Activated CD4-positive, alpha-beta T cell treated with anti-CD3 and anti-CD28 coated beads, Interleukin-2, amount 10 ng/mL, durations not matched to agents 24 days and 14 days (primary cell): ENCODE measurements around the gene SLC6A11. TPM values are rescaled to one million over a fixed set of nuclear protein-coding genes. Genes with fewer than 3 reads are reported as not detected.
A peak's percentile ranks its signal among the peaks of the same experiment; 100 is the strongest.

Source experiments
- DNase-seq: peaks from one replicate; pipeline ENCODE4 v3.0.0; 2022
- H3K27ac Mint-ChIP-seq: one replicate; pipeline ENCODE4 v1.8.0; 2022; ENCODE audit warnings: mild to moderate bottlenecking, mixed read lengths
- H3K27me3 Mint-ChIP-seq: one replicate; pipeline ENCODE4 v1.8.0; 2022; ENCODE audit warnings: mixed read lengths
- H3K36me3 Mint-ChIP-seq: one replicate; pipeline ENCODE4 v1.8.0; 2022; ENCODE audit warnings: low read depth, mild to moderate bottlenecking, mixed read lengths
- H3K4me1 Mint-ChIP-seq: one replicate; pipeline ENCODE4 v1.8.0; 2021; ENCODE audit warnings: mixed read lengths
- H3K4me3 Mint-ChIP-seq: one replicate; pipeline ENCODE4 v1.8.0; 2022; ENCODE audit warnings: mild to moderate bottlenecking, moderate library complexity, mixed read lengths
- H3K9me3 Mint-ChIP-seq: one replicate; pipeline ENCODE4 v1.8.0; 2021; ENCODE audit warnings: mixed read lengths
- intact Hi-C: fragments of 100-400 bp; cut with micrococcal nuclease; formaldehyde crosslinking; loops from one replicate; pipeline ENCODE4 v1.15.1; 2023
- total RNA-seq: library from RNA; stranded (reverse); gene quantifications from 2 replicates; pipeline ENCODE4 v1.2.3, GENCODE V29; 2022

SLC6A11 gene
- total RNA-seq, 1 donor from 2014 or later, result not detected

DNA sequence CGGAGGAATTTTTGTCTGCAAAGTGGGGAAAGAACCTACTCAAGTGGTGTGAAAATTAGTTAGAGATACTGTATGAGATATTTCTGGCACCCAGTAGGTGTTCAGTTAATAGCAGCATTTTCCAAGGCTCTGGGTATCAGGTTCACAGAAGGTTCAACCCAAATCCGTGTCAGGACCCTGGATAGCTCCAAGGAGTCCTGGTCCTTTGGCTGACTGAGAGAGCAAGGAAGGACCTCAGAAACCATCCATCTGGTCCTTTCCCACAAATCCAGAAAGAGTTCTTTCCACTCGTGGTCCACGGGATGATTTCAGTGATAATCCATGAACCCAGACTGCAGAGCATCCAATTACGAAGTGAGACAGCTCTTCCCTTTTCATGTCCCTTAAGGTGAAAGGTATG is 51.4 kb downstream of the SLC6A11 start:
- Mint-ChIP-seq H3K4me1 (no peaks in the 10 kb centered on the region), H3K27me3 (no peaks in the 10 kb centered on the region), H3K4me3 (no peak overlapping the region), H3K9me3 (peaks cover 4% of the 10 kb centered on the region), H3K36me3 (no peaks in the 10 kb centered on the region), H3K27ac (no peak overlapping the region)
- peak; percentile 59 for DNase-seq
- intact Hi-C loops, result no loop called here

DNA sequence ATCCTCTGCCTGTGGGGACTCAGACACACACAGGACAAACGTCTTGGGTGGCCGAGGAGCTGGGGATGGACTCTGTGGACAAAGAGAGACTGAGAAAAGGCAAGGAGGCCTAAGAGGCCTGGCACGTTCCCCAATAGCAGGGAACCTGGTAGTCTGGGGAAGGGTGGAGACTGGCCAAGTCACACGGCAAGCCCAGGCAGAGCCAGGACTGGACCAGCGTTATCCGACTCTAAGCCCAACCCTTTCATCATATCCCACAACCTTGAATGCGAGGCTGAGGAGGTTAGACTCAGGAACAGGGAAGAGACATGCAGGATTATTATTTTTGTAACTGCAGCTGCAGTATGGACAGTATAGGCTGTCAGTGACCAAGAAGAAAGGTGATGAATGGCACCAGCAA is 53.4 kb downstream of the SLC6A11 start:
- no peak for DNase-seq
- H3K27me3 Mint-ChIP-seq, result no peaks in the 10 kb centered on the region
- intact Hi-C loops, result no loop called here
- H3K27ac Mint-ChIP-seq, result no peak overlapping the region
- H3K36me3 Mint-ChIP-seq, result no peaks in the 10 kb centered on the region
- no peak overlapping the region for H3K4me3 Mint-ChIP-seq
- H3K9me3 Mint-ChIP-seq, result peaks cover 4% of the 10 kb centered on the region
- H3K4me1 Mint-ChIP-seq, result no peaks in the 10 kb centered on the region

DNA sequence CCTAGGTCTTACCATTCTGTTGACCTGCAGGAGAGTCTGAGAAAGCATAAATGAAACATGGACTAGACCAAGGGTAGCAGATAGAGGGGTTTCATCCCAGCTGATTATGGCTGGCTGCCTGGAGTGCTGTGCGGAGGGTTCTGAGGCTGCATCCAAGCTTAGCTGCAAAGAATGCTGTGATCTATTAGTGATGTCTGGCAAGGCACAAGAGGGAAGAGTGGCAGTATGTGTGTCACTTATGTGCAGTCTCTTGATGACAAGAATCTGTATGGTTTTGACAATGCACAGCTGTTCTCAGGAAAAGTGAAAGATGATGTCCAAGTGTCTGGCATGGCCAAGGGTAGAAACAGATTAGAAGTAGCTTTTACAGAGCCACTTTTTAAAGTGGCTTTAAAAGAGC is 54.3 kb downstream of the SLC6A11 start:
- Mint-ChIP-seq H3K4me3 (no peak overlapping the region), H3K9me3 (peaks cover 4% of the 10 kb centered on the region), H3K36me3 (no peaks in the 10 kb centered on the region), H3K4me1 (no peaks in the 10 kb centered on the region), H3K27me3 (no peaks in the 10 kb centered on the region), H3K27ac (no peak overlapping the region)
- no peak for DNase-seq
- intact Hi-C loops, result no loop called here

DNA sequence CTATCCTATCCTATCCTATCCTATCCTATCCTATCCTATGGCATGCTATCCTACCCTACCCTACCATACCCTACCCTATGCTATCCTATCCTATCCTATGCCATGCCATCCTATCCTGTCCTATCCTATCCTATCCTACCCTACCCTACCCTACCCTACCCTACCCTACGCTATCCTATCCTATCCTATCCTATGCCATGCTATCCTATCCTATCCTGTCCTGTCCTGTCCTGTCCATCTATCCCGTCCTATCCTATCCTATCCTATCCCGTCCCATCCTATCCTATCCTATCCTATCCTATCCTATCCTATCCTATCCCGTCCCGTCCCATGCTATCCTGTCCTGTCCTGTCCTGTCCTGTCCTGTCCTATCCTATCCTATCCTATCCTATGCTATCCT is 57.4 kb downstream of the SLC6A11 start:
- no peak for DNase-seq
- H3K36me3 Mint-ChIP-seq, result no peaks in the 10 kb centered on the region
- H3K4me3 Mint-ChIP-seq, result no peak overlapping the region
- no peak overlapping the region for H3K27ac Mint-ChIP-seq
- H3K4me1 Mint-ChIP-seq, result no peaks in the 10 kb centered on the region
- intact Hi-C loops, result no loop called here
- peaks cover 2% of the 10 kb centered on the region for H3K27me3 Mint-ChIP-seq
- H3K9me3 Mint-ChIP-seq, result no peaks in the 10 kb centered on the region

DNA sequence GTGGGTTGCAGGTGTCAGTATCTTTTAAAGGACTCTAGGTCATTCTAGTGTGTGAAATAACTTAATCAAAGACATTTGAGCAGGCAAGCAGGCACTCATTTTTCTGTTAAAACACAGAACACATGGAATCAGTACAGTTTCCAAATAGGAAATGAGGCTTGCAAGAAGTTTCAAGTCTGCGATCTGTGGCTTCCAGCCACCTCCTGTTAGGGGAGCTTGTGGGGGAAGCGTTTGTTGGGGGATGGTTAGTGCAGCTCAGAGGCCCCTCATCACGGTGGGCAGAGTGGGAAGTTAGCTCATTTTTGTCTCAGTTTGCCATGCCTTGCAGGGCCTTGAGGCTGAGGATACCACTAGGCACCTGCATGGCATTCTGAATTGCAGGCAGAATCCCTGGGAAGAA is 59.9 kb downstream of the SLC6A11 start:
- Mint-ChIP-seq H3K27ac (no peak overlapping the region), H3K36me3 (no peaks in the 10 kb centered on the region), H3K27me3 (peaks cover 2% of the 10 kb centered on the region), H3K4me3 (no peak overlapping the region), H3K4me1 (no peaks in the 10 kb centered on the region), H3K9me3 (no peaks in the 10 kb centered on the region)
- intact Hi-C loops, result no loop called here
- no peak for DNase-seq

DNA sequence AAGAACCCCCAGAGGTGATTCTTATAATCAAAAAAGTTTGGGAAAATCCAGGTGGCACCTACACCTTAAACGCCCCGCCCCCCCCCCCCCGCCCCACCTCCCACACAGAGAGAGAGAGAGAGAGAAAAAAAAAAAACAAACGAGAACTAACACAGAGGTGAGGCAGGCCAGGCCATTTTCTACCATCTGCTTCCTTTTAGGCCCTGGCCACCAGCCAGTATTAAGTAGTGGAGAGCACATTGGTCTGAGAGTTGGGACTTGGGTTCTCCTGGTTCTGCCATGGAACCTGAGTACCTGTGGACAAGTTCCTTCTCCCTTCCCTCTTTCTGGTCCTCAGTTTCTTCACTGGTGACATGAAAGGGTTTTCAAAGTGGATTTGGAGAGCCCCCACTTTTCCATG is 60.6 kb downstream of the SLC6A11 start:
- no peaks in the 10 kb centered on the region for H3K36me3 Mint-ChIP-seq
- intact Hi-C loops, result no loop called here

DNA sequence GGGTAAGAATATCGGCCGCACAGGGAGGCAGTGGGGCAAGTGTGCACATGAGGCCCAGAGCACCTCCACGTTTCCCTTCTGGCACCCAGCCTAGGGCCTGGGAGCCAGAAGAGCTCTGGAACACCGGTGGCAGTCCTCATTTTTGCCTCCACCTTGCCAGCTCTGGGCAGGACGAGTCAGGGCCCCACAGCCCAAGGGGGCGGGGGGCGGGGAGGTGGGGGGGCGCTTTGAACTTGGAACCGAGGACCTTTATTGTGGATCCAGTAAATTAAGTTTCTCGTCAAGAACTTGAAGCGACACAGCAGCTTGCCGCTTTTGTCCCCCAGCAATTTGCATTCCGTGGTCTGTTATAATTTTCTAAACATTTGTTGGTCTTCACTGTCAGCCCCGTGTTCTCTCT is 66.8 kb downstream of the SLC6A11 start:
- H3K4me1 Mint-ChIP-seq, result no peaks in the 10 kb centered on the region

More for the DNA sequence above, 60.6 kb downstream of the SLC6A11 start:
- no peak overlapping the region for H3K27ac Mint-ChIP-seq
- H3K4me3 Mint-ChIP-seq, result no peak overlapping the region
- no peaks in the 10 kb centered on the region for H3K9me3 Mint-ChIP-seq
- peaks cover 2% of the 10 kb centered on the region for H3K27me3 Mint-ChIP-seq
- H3K4me1 Mint-ChIP-seq, result no peaks in the 10 kb centered on the region
- no peak for DNase-seq

DNA sequence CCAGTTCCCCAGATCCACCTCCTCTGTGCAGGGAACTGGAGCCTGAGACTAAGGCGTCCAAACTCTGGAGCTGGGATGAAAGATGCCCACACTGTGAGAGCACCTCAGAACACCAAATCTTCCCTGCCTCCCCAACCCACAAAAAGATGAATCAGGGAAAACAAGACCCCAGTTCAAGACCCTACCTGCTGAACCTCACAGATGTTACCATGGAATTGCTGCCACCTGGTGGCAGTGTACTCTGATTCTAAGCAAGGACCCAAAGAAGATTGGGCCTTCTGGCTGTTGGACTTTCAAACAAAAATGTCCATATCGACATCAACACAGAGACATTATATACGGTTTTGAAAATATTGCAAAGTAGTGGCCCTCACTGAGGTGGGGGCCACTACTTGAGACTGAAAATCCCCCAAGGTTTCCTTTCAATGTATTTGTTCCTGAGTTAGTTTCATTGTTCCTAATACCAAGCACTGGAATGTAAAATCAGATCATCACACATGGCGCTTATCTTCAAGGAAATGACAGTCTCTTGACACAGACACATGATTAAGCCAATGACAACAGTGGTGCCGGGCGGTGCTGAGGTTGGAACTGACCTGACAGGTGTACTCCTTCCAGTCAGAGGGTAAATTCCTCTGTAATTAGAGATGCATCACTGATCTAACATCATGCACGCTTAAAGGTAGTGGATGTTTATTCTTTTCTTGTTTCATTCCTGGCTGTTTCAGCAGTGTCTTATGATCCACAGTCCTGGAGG is 67.6 kb downstream of the SLC6A11 start:
- H3K4me3 Mint-ChIP-seq, result no peak overlapping the region
- H3K36me3 Mint-ChIP-seq, result no peaks in the 10 kb centered on the region
- intact Hi-C loops, result loop anchor here (5.0 kb wide), 1 partner anchor 126 kb away; no protein-coding TSS in a partner anchor
- no peaks in the 10 kb centered on the region for H3K9me3 Mint-ChIP-seq
- no peak overlapping the region for H3K27ac Mint-ChIP-seq
- no peaks in the 10 kb centered on the region for H3K27me3 Mint-ChIP-seq
- no peaks in the 10 kb centered on the region for H3K4me1 Mint-ChIP-seq
- no peak for DNase-seq

More for the DNA sequence above, 66.8 kb downstream of the SLC6A11 start:
- DNase-seq, result no peak
- intact Hi-C loops, result loop anchor here (5.0 kb wide), 1 partner anchor 126 kb away; no protein-coding TSS in a partner anchor
- Mint-ChIP-seq H3K9me3 (no peaks in the 10 kb centered on the region), H3K4me3 (no peak overlapping the region), H3K27ac (no peak overlapping the region), H3K36me3 (no peaks in the 10 kb centered on the region), H3K27me3 (no peaks in the 10 kb centered on the region)

DNA sequence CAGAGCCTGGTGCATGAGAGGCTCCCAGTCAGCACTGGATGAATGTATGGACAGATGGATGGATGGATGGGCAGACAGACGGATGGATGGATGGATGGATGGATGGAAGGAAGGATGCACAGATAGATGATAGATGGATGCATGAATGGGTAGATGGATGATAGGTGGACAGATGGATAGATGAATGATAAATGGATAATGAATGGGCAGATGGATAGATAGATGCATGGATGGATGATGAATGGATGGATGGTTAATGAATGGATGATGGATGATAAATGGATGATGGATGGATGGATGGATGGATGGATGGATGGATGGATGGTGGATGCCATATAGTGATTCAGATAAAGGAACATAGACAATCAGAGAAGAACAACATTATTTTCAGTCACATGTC is 71.0 kb downstream of the SLC6A11 start:
- H3K27me3 Mint-ChIP-seq, result no peaks in the 10 kb centered on the region
- no peak for DNase-seq
- no peak overlapping the region for H3K4me3 Mint-ChIP-seq
- no peak overlapping the region for H3K27ac Mint-ChIP-seq
- intact Hi-C loops, result no loop called here
- H3K4me1 Mint-ChIP-seq, result no peaks in the 10 kb centered on the region
- H3K9me3 Mint-ChIP-seq, result peaks cover 6% of the 10 kb centered on the region
- no peaks in the 10 kb centered on the region for H3K36me3 Mint-ChIP-seq

DNA sequence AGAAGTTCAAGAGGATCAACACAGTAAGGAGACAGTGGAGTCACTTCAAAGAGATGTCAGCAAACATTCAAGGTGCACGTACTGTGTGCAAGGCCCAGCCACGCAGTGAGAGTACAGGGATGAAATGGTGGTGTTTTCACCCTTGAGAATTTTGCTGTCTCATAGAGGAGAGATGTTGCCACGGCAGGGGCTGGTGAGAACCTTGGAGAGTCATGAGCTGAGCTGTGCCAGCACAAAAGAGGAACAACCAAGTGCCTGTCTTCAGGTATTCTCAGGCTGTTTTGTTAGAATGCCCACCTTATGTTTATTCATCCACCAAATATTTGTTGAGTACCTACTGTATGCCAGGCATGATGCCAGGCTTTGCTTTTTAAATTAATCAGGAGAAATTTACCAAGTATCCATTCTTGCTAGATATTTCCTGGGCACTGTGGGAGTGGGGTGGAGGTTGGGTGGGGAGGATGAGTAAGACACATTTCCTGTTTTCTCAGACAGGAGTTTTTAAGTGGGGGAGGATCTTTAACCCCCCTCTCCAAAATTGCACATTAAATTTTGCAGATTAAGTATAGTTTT is 72.6 kb downstream of the SLC6A11 start:
- intact Hi-C loops, result no loop called here
- no peaks in the 10 kb centered on the region for H3K4me1 Mint-ChIP-seq
- peaks cover 6% of the 10 kb centered on the region for H3K9me3 Mint-ChIP-seq
- H3K36me3 Mint-ChIP-seq, result no peaks in the 10 kb centered on the region
- H3K27ac Mint-ChIP-seq, result no peak overlapping the region
- H3K27me3 Mint-ChIP-seq, result no peaks in the 10 kb centered on the region
- no peak overlapping the region for H3K4me3 Mint-ChIP-seq
- DNase-seq, result no peak

DNA sequence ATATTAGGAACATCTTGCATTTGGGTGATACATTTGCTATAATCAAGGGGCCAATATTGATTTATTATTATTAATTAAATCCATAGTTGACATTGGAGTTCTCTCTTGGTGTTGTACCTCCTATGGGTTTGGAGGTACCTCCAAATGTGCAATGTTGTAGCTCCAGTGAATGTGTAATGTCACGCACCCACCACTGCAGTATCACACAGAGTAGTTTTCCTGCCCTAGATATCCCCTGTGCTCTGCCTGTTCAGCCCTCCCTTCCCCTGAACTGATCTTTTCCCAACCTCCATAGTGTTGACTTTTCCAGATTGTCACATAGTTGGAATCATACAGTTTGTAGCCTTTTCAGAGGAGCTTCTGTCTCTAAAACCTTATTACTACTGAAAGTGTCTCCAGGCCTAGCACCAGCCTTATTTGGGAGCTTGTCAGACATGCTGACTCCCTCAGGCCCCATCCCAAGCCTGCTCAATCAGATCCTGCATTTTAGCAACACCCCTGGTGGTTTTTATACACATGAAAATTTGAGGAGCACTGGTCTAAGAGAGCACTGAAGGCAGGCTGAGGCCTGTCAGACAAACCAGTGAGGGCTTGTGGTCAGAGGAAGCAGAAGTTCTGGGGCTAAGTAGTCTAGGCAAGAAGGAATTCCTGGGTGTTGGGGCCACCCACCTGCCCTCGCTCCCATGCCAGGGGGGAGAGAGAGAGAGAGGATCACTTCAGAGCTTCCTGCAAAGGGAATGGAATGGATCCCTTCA is 73.4 kb downstream of the SLC6A11 start:
- no peaks in the 10 kb centered on the region for H3K27me3 Mint-ChIP-seq
- H3K36me3 Mint-ChIP-seq, result no peaks in the 10 kb centered on the region
- intact Hi-C loops, result no loop called here
- no peak overlapping the region for H3K27ac Mint-ChIP-seq
- DNase-seq, result no peak
- peaks cover 6% of the 10 kb centered on the region for H3K9me3 Mint-ChIP-seq
- no peaks in the 10 kb centered on the region for H3K4me1 Mint-ChIP-seq
- no peak overlapping the region for H3K4me3 Mint-ChIP-seq

DNA sequence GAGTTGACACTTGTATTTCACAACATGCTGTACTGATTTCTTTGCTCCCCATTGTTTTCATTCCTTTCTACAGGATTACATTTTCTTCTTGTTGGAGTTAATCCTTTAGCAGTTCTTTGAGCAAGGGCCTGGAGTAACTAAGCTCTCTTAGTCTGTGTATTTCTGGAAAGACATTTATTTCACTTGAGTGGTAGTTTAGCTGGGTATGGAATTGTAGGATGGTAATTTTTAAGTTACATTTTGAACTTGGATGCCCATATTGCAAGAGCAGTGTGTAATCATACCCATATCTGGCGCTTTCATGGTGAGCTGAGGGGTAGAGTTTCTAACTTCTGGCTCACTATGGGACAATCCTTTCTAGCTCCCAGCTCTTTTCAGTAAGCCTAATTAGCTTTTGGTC is 74.6 kb downstream of the SLC6A11 start:
- DNase-seq, result no peak
- Mint-ChIP-seq H3K27ac (no peak overlapping the region), H3K27me3 (no peaks in the 10 kb centered on the region), H3K4me1 (no peaks in the 10 kb centered on the region), H3K9me3 (peaks cover 6% of the 10 kb centered on the region), H3K4me3 (no peak overlapping the region), H3K36me3 (no peaks in the 10 kb centered on the region)
- intact Hi-C loops, result no loop called here

DNA sequence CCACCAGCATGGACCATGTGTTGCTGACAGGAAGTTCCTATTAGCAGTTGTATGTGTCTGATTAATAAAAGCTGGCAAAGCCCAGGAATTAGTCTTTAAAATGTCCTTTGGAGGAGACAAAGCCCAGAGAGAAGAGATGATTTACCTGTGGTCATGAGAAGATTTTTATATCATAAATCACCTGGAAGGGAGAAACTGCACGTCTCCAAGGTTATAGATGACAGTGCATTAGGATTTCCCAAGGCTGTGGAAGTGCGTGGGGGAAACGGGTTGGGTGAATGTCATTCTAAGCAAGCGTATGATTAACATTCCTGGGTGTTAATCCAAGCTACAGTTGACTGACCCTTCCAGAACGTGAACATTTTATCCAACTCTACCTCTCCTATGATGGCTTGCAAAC is 76.6 kb downstream of the SLC6A11 start:
- no peak for DNase-seq
- Mint-ChIP-seq H3K27ac (no peak overlapping the region), H3K36me3 (no peaks in the 10 kb centered on the region), H3K27me3 (no peaks in the 10 kb centered on the region), H3K9me3 (peaks cover 6% of the 10 kb centered on the region), H3K4me1 (no peaks in the 10 kb centered on the region), H3K4me3 (no peak overlapping the region)
- intact Hi-C loops, result no loop called here

DNA sequence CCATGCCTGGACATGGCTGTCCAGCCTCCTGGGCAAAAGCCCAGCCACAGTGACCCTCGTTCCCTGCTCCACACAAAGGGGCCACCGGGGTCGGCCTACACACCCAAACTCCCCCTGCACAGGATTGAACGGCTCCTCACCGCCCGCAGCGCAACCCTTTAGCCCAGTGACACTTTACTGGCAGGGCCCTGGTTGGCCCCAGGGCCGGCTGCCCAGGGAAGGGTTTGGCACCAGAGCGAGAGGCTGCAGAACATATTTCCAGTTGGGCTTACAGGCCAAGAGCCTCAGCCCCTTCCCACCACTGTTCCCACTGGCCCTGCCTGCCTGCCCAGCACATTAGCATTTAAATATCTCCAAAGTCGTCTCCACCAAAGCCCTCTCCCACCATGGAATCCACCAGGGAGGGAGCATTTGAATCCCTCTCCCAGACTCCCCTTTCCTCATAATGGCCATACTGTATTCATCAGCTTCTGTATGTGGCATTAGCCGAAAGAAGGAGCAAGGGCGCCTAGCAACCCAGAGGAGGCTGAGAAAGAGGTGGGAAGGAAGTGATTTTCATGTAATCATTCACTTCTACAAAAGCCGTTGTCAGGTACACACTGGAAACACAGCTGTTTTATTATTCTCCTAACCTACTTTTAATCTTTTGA is 85.4 kb downstream of the SLC6A11 start:
- Mint-ChIP-seq H3K36me3 (no peaks in the 10 kb centered on the region), H3K27me3 (no peaks in the 10 kb centered on the region), H3K27ac (no peak overlapping the region), H3K9me3 (peaks cover 4% of the 10 kb centered on the region), H3K4me3 (no peak overlapping the region), H3K4me1 (no peaks in the 10 kb centered on the region)
- DNase-seq, result no peak
- intact Hi-C loops, result no loop called here
